ENCODE measurements around the gene ISCA2. TPM values are rescaled to one million over a fixed set of nuclear protein-coding genes. Genes with fewer than 3 reads are reported as not detected.

ISCA2 gene
- total RNA-seq, 1 experiment from 2014 or later: 37.5 TPM

DNA sequence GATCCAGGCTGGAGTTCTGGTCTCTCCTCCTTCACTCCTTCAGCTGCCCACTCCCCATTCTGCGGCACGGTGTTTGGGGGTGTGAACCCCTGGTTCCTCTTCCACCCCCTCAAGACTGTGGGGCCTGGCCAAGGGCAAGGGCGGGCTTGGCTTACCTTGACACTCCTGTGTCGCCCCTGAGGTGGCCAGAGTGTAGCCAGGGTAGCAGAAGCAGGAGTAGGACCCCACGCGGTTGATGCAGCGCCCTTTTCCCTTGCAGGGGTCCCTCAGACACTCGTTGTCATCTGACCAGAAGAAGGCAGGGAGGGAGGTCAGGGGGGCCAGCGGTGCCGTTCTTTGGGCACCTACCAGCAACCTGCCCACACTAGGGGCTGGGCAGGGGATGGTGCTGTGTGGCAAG lies 28.2 kb downstream of the ISCA2 start:
- no peak overlapping the region for H3K9ac ChIP-seq (ENCODE audit: extremely low read depth, insufficient read length, low read length)
- no peak overlapping the region for H2BK12ac ChIP-seq (ENCODE audit: insufficient read length, low read depth, low read length)
- TF ChIP-seq, protein P1, sequence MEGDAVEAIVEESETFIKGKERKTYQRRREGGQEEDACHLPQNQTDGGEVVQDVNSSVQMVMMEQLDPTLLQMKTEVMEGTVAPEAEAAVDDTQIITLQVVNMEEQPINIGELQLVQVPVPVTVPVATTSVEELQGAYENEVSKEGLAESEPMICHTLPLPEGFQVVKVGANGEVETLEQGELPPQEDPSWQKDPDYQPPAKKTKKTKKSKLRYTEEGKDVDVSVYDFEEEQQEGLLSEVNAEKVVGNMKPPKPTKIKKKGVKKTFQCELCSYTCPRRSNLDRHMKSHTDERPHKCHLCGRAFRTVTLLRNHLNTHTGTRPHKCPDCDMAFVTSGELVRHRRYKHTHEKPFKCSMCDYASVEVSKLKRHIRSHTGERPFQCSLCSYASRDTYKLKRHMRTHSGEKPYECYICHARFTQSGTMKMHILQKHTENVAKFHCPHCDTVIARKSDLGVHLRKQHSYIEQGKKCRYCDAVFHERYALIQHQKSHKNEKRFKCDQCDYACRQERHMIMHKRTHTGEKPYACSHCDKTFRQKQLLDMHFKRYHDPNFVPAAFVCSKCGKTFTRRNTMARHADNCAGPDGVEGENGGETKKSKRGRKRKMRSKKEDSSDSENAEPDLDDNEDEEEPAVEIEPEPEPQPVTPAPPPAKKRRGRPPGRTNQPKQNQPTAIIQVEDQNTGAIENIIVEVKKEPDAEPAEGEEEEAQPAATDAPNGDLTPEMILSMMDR (conservative IDR thresholded peaks at IDR 0.05): no peak
- H2BK5ac ChIP-seq (ENCODE audit: insufficient read length, low read length): no peak overlapping the region
- H2BK15ac ChIP-seq (ENCODE audit: low read depth, low read length): no peak overlapping the region
- Mint-ChIP-seq H3K36me3 (ENCODE audit: insufficient read depth in 1 of 3, low read depth in 3 of 3) (no peaks in the 10 kb centered on the region), H3K4me3 (no peak overlapping the region), H3K27ac (peak overlapping the region in 1 of 3 experiments; percentile 40; a peak in 1 of 7 replicates), H3K9me3 (no peaks in the 10 kb centered on the region), H3K27me3 (ENCODE audit: low read depth) (peaks cover 4% of the 10 kb centered on the region), H3K4me1 (peaks cover 13 to 21% of the 10 kb centered on the region in 2 experiments)
- H3K56ac ChIP-seq (ENCODE audit: insufficient read length, low read depth, low read length): no peak overlapping the region
- no peak overlapping the region for H2AK5ac ChIP-seq (ENCODE audit: insufficient read length, low read length)
- H3K4ac ChIP-seq (ENCODE audit: low read depth, low read length): no peak overlapping the region
- no peak overlapping the region for H4K8ac ChIP-seq (replicated peaks; ENCODE audit: insufficient read length, low read depth, low read length)
- H4K91ac ChIP-seq (ENCODE audit: insufficient read length, low read depth, low read length): no peak overlapping the region
- H3K9me3 ChIP-seq (ENCODE audit: control insufficient read depth, low read depth, low read length): no peaks in the 10 kb centered on the region
- no peak overlapping the region for H3K18ac ChIP-seq (ENCODE audit: insufficient read length, low read depth, low read length)
- H2AFZ ChIP-seq (ENCODE audit: low read length): no peak overlapping the region
- DNase-seq: no peak
- no peaks in the 10 kb centered on the region for H3K27me3 ChIP-seq (ENCODE audit: insufficient read depth, low read length)
- H3K79me1 ChIP-seq (ENCODE audit: insufficient read depth, low read depth, low read length, poor library complexity, severe bottlenecking): no peaks in the 10 kb centered on the region
- no peak overlapping the region for H3K14ac ChIP-seq (ENCODE audit: insufficient read depth, low read length)
- no peaks in the 10 kb centered on the region for H3K79me2 ChIP-seq (ENCODE audit: insufficient read depth, low read length)
- no peaks in the 10 kb centered on the region for H3K23me2 ChIP-seq (ENCODE audit: insufficient read length, low read depth, low read length, poor library complexity, severe bottlenecking)
- no CpG with 5 or more reads among the region's 10 CpGs for WGBS (ENCODE audit: extremely low coverage, insufficient read length, low lambda C conversion rate)
- H4K5ac ChIP-seq (ENCODE audit: insufficient read length, low read depth, low read length): no peak overlapping the region
- no peak overlapping the region for H3T11ph ChIP-seq (ENCODE audit: low read length)
- no peaks in the 10 kb centered on the region for H4K20me1 ChIP-seq (ENCODE audit: control insufficient read depth, insufficient read depth, insufficient read length)
- no peak overlapping the region for H3K23ac ChIP-seq (ENCODE audit: insufficient read length, low read depth, low read length)
- H2BK120ac ChIP-seq (ENCODE audit: low read depth, low read length, poor library complexity, severe bottlenecking): no peak overlapping the region
- no peaks in the 10 kb centered on the region for H3K4me1 ChIP-seq (ENCODE audit: insufficient read depth, low read length)
- no peak overlapping the region for H3K27ac ChIP-seq (ENCODE audit: insufficient read length, low read depth, low read length)
- H2BK20ac ChIP-seq (ENCODE audit: low read depth, low read length, poor library complexity, severe bottlenecking): no peak overlapping the region
- H3K4me2 ChIP-seq (ENCODE audit: insufficient read depth, insufficient read length, low read length): no peak overlapping the region
